ENCODE measurements around the gene MRPL19. TPM values are rescaled to one million over a fixed set of nuclear protein-coding genes. Genes with fewer than 3 reads are reported as not detected.
A peak's percentile ranks its signal among the peaks of the same experiment; 100 is the strongest.

Gene MRPL19
- polyA plus RNA-seq, 3 donors = 4.5 to 25.0 (median 25.0) TPM

DNA sequence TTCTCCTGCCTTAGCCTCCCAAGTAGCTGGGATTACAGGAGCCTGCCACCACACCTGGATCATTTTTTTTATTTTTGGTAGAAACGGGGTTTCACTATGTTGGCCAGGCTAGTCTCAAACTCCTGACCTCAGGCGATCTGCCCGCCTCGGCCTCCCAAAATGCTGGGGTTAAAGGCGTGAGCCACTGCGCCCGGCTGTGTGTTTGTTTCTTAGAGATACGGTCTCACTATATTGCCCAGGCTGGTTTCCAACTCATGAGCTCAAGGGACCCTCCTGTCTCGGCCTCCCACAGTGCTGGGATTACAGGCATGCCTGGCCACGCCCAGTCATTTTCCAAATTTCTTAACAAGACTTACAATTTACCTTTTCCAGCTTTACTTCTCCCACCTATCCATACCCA lies 940 bp upstream of the MRPL19 start:
- peaks cover 18 to 22% of the 10 kb centered on the region in 2 donors for H3K36me3 Mint-ChIP-seq
- TF ChIP-seq, protein P1, sequence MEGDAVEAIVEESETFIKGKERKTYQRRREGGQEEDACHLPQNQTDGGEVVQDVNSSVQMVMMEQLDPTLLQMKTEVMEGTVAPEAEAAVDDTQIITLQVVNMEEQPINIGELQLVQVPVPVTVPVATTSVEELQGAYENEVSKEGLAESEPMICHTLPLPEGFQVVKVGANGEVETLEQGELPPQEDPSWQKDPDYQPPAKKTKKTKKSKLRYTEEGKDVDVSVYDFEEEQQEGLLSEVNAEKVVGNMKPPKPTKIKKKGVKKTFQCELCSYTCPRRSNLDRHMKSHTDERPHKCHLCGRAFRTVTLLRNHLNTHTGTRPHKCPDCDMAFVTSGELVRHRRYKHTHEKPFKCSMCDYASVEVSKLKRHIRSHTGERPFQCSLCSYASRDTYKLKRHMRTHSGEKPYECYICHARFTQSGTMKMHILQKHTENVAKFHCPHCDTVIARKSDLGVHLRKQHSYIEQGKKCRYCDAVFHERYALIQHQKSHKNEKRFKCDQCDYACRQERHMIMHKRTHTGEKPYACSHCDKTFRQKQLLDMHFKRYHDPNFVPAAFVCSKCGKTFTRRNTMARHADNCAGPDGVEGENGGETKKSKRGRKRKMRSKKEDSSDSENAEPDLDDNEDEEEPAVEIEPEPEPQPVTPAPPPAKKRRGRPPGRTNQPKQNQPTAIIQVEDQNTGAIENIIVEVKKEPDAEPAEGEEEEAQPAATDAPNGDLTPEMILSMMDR (IDR thresholded peaks at IDR 0.05) = no peak
- H3K9me3 Mint-ChIP-seq = peaks cover 0 to 3% (median 0%) of the 10 kb centered on the region in 7 donors
- no peak overlapping the region for H3K27ac Mint-ChIP-seq
- Histone ChIP-seq H3K79me2 (ENCODE audit: insufficient read depth, low read length) (peaks cover 13% of the 10 kb centered on the region), H3K4me2 (replicated peaks; ENCODE audit: extremely low read depth, low read length, poor library complexity, severe bottlenecking) (no peak overlapping the region), H3K4me1 (ENCODE audit: control insufficient read depth in 1 of 2, insufficient read depth in 2 of 2, low read length in 2 of 2) (peaks cover 8 to 10% of the 10 kb centered on the region in 2 donors), H3K9me3 (replicated peaks in 1 of 2; ENCODE audit: control insufficient read depth in 1 of 2, insufficient read depth in 1 of 2, low read length in 2 of 2) (no peaks in the 10 kb centered on the region), H2AFZ (ENCODE audit: insufficient read depth, low read depth, low read length, poor library complexity, severe bottlenecking) (peak overlapping the region; percentile 98), H3K4me3 (replicated peaks in 1 of 3; ENCODE audit: low read depth in 2 of 3, low read length in 3 of 3) (no peak overlapping the region), H3K9ac (ENCODE audit: insufficient read depth, low read length, poor library complexity, severe bottlenecking) (no peak overlapping the region), H4K20me1 (ENCODE audit: insufficient read depth, low read length) (no peaks in the 10 kb centered on the region), H3K36me3 (replicated peaks in 1 of 2; ENCODE audit: control insufficient read depth in 1 of 2, insufficient read depth in 2 of 2, low read length in 2 of 2) (peaks cover 13 to 21% of the 10 kb centered on the region in 2 donors), H3K27me3 (ENCODE audit: control insufficient read depth in 2 of 2, insufficient read depth in 2 of 2, low read length in 2 of 2) (no peaks in the 10 kb centered on the region), H3K27ac (ENCODE audit: low read depth in 1 of 2, low read length in 2 of 2) (no peak overlapping the region)
- 100% methylated on average over 10 of the region's 10 CpGs for WGBS (ENCODE audit: insufficient coverage)
- H3K27me3 Mint-ChIP-seq (ENCODE audit: low read depth in 3 of 3) = no peaks in the 10 kb centered on the region
- intact Hi-C loops (cut with micrococcal nuclease) = no loop called here
- DNase-seq = no peak
- H3K4me3 Mint-ChIP-seq = no peak overlapping the region
- peaks cover 6% of the 10 kb centered on the region for H3K4me1 Mint-ChIP-seq

DNA sequence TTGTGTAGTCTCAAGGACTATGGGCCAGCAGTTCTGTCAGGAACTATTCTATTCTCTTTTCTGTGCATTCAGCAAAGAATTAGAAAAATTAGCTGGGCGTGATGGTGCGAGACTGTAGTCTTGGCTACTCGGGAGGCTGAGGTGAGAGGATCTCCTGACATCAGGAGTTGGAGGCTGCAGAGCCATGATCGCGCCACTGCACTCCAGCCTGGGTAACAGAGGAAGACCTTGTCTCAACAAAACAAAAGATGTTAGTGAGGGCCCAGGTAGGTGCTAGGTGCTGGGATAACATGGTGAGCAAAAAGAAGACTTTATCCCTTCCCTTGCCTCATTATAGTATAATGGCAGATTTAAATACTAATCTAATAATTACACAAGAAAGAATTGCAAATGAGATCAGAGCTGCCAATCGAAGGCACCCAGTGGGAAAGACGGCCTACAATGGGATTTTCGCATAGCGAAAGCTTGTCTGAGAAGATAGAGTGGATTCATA lies 447 bp upstream of the MRPL19 start:
- 95% methylated on average over 9 of the region's 9 CpGs for WGBS (ENCODE audit: insufficient coverage)
- intact Hi-C loops (cut with micrococcal nuclease) = no loop called here
- peak overlapping the region in 1 of 2 donors; percentile 81 for H3K27ac ChIP-seq (ENCODE audit: low read depth in 1 of 2, low read length in 2 of 2)

More for the DNA sequence above, 447 bp upstream of the MRPL19 start:
- Histone ChIP-seq H3K4me3 (replicated peaks in 1 of 3; ENCODE audit: low read depth in 2 of 3, low read length in 3 of 3) (peak overlapping the region; percentile 55 to 94 (median 89)), H3K4me2 (replicated peaks; ENCODE audit: extremely low read depth, low read length, poor library complexity, severe bottlenecking) (peak overlapping the region; percentile 86), H2AFZ (ENCODE audit: insufficient read depth, low read depth, low read length, poor library complexity, severe bottlenecking) (peak overlapping the region; percentile 98), H3K9ac (ENCODE audit: insufficient read depth, low read length, poor library complexity, severe bottlenecking) (no peak overlapping the region), H3K9me3 (replicated peaks in 1 of 2; ENCODE audit: control insufficient read depth in 1 of 2, insufficient read depth in 1 of 2, low read length in 2 of 2) (no peaks in the 10 kb centered on the region), H3K36me3 (replicated peaks in 1 of 2; ENCODE audit: control insufficient read depth in 1 of 2, insufficient read depth in 2 of 2, low read length in 2 of 2) (peaks cover 18 to 26% of the 10 kb centered on the region in 2 donors), H3K27me3 (ENCODE audit: control insufficient read depth in 2 of 2, insufficient read depth in 2 of 2, low read length in 2 of 2) (no peaks in the 10 kb centered on the region), H4K20me1 (ENCODE audit: insufficient read depth, low read length) (no peaks in the 10 kb centered on the region), H3K79me2 (ENCODE audit: insufficient read depth, low read length) (peaks cover 13% of the 10 kb centered on the region), H3K4me1 (ENCODE audit: control insufficient read depth in 1 of 2, insufficient read depth in 2 of 2, low read length in 2 of 2) (peaks cover 8 to 10% of the 10 kb centered on the region in 2 donors)
- Mint-ChIP-seq H3K4me1 (peaks cover 6% of the 10 kb centered on the region), H3K36me3 (peaks cover 21 to 24% of the 10 kb centered on the region in 2 donors), H3K9me3 (peaks cover 0 to 3% (median 0%) of the 10 kb centered on the region in 7 donors), H3K27me3 (ENCODE audit: low read depth in 3 of 3) (no peaks in the 10 kb centered on the region), H3K4me3 (peak overlapping the region; percentile 92), H3K27ac (peak overlapping the region in 4 of 7 donors; percentile 62 to 88 (median 71))
- TF ChIP-seq, protein P1 (IDR thresholded peaks at IDR 0.05) = no peak
- no peak for DNase-seq

All from CD14-positive monocyte (primary cell).